Measurements from ENCODE around the gene DRAXIN. TPM values are rescaled to one million over a fixed set of nuclear protein-coding genes. Genes with fewer than 3 reads are reported as not detected.
A peak's percentile ranks its signal among the peaks of the same experiment; 100 is the strongest.

Gene DRAXIN
- total and polyA plus RNA-seq, 11 donors: 0.03 to 0.29 (median 0.10) TPM; not detected in 4

DNA sequence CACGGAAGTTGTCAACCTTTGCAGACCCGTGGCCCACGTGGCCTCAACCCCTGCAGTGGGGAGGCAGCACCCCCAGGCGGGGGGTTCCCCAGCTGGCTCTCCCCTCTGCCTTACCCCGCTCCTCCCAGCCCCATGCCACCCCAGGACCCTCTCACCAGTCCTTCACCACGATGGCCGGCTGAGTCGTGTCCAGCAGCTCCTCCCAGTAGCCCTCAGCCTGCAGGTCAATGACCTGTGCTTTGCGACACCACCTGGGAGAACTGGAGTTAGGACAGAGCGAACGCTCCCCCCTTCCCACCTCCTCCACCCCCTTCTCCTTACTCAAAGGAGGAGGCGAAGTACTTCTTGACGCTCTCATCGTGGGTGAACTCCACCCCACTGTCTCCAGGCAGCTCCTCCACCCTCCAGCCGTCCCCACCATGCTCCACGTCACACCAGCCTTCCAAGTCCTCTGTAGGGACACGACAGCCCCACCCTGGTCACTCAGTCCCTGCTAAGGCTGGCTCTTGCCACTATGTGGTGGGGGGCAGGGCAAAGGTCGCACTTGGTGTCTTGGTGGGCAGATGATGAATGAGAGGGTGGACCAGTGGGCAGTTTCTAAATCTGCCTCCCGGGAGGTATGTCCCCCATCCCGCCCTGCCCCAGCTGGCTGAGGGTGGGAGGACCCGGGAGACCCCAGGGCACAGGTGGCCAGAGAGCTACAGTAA is 41.7 kb upstream of the DRAXIN start:
- TF ChIP-seq, protein P1, sequence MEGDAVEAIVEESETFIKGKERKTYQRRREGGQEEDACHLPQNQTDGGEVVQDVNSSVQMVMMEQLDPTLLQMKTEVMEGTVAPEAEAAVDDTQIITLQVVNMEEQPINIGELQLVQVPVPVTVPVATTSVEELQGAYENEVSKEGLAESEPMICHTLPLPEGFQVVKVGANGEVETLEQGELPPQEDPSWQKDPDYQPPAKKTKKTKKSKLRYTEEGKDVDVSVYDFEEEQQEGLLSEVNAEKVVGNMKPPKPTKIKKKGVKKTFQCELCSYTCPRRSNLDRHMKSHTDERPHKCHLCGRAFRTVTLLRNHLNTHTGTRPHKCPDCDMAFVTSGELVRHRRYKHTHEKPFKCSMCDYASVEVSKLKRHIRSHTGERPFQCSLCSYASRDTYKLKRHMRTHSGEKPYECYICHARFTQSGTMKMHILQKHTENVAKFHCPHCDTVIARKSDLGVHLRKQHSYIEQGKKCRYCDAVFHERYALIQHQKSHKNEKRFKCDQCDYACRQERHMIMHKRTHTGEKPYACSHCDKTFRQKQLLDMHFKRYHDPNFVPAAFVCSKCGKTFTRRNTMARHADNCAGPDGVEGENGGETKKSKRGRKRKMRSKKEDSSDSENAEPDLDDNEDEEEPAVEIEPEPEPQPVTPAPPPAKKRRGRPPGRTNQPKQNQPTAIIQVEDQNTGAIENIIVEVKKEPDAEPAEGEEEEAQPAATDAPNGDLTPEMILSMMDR (IDR thresholded peaks at IDR 0.05): no peak
- no peak for TF ChIP-seq POLR2A (IDR thresholded peaks at IDR 0.05)
- peaks cover 0 to 33% (median 17%) of the 10 kb centered on the region in 9 donors for H3K27me3 ChIP-seq
- intact Hi-C loops (cut with DNase I): loop anchor here in 7 of 10 donors (1.0 to 5.0 kb wide), 7 partner anchors 68 to 612 kb away; no protein-coding TSS in a partner anchor
- no peaks in the 10 kb centered on the region for H3K9me3 ChIP-seq
- peaks cover 0 to 38% (median 18%) of the 10 kb centered on the region in 12 donors for H3K4me1 ChIP-seq
- no peak overlapping the region for H3K27ac ChIP-seq
- peak in 1 of 4 donors; percentile 3 for ATAC-seq
- no peaks in the 10 kb centered on the region for H3K36me3 ChIP-seq
- peak overlapping the region in 1 of 12 donors; percentile 39 for H3K4me3 ChIP-seq
- no peak for DNase-seq
- 30 to 42% (median 40%) methylated on average over 18 to 21 of the region's 21 CpGs for WGBS, 4 donors

DNA sequence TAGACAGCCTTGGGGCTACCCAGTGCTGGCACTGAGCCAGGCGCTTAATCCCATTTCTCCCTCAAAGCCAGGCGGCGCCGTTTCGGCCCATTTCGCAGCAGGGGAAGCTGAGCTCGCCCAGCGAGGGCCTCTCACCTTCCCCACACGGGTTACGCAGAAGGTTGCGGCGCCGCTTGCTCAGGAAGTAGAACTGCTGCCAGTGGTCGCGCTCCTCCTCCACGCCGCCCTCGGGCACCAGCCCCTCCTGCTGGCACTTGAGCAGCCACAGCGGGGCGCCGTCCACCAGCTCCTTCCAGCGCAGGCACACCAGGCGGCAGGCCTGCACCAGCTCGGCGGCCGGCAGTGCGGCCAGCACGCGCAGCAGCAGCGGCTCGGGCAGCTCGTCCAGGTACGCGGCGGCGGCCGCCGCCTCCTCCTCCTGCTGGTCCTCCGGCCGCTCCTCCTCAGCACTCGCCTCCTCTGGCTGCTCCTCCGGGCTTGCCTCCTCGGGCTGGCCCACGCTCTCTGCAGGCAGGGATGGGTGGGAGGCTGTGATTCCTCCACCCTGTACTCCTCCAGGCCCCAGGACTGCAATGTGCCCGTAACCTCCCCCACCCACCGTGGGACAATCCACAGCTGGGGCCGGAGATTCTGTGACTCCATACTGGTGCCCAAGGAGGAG is 41.0 kb upstream of the DRAXIN start:
- no peaks in the 10 kb centered on the region for H3K9me3 ChIP-seq
- no peaks in the 10 kb centered on the region for H3K36me3 ChIP-seq
- intact Hi-C loops (cut with DNase I): loop anchor here in 6 of 10 donors (1.0 to 5.0 kb wide), 3 partner anchors 67 to 69 kb away; no protein-coding TSS in a partner anchor
- no peak for TF ChIP-seq POLR2A (IDR thresholded peaks at IDR 0.05)
- TF ChIP-seq, protein P1 (IDR thresholded peaks at IDR 0.05): peak; percentile 51 to 77 (median 59)
- H3K4me1 ChIP-seq: peaks cover 1 to 45% (median 23%) of the 10 kb centered on the region in 12 donors
- DNase-seq (peak; percentile 61 to 92 (median 81)), ATAC-seq (peak; percentile 43 to 73 (median 66))
- H3K27me3 ChIP-seq: peaks cover 0 to 33% (median 17%) of the 10 kb centered on the region in 9 donors
- 8 to 10% (median 9%) methylated on average over 21 to 47 of the region's 47 CpGs for WGBS, 4 donors
- H3K4me3 ChIP-seq: peak overlapping the region in 5 of 12 donors; percentile 3 to 39 (median 22)
- no peak overlapping the region for H3K27ac ChIP-seq

DNA sequence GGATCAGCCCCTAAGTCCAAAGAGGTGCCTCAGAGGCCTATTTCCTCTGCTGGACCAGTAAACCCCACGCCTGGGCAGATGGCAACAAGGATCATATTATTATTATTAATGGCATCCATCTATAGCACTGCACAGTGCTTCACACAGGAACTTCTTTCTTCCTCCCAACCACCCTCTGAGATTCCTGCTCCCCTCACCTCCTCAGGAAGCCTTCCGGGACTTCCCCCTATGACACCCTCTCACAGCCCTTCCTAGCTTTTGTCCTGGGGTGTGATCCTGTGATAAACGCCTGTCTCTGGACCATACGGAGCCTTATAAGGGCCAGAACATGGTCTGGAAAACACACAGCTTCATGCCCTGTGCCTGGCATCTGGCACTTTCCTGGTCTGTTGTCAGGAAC is 40.5 kb upstream of the DRAXIN start:
- peak overlapping the region in 1 of 12 donors; percentile 39 for H3K4me3 ChIP-seq
- TF ChIP-seq, protein P1 (IDR thresholded peaks at IDR 0.05): no peak
- TF ChIP-seq POLR2A (IDR thresholded peaks at IDR 0.05): no peak
- 79 to 82% (median 80%) methylated on average over 4 of the region's 4 CpGs for WGBS, 4 donors
- H3K4me1 ChIP-seq: peaks cover 2 to 50% (median 25%) of the 10 kb centered on the region in 12 donors
- no peaks in the 10 kb centered on the region for H3K9me3 ChIP-seq
- no peak for DNase-seq
- no peaks in the 10 kb centered on the region for H3K36me3 ChIP-seq
- H3K27ac ChIP-seq: no peak overlapping the region
- ATAC-seq: no peak
- peaks cover 0 to 38% (median 17%) of the 10 kb centered on the region in 9 donors for H3K27me3 ChIP-seq
- intact Hi-C loops (cut with DNase I): loop anchor here in 5 of 10 donors (2.0 to 5.0 kb wide), 2 partner anchors 66 to 68 kb away; no protein-coding TSS in a partner anchor

Measured in heart left ventricle (tissue), 16 donors.